Measurements from ENCODE around the gene NOP56. TPM values are rescaled to one million over a fixed set of nuclear protein-coding genes. Genes with fewer than 3 reads are reported as not detected.

The NOP56 gene
- total and polyA plus RNA-seq, 9 of the 15 experiments (the other 6 are each of a cell fraction or from before 2014, with no cell fraction given), result 295 to 697 (median 439) TPM

- Histone ChIP-seq H3K36me3 (ENCODE audit: control insufficient read depth, insufficient read depth, low read length) (no peaks in the 10 kb centered on the region), H2AFZ (ENCODE audit: low read depth, low read length) (no peak overlapping the region), H3K9me3 (replicated peaks; ENCODE audit: control insufficient read depth, insufficient read depth, low read depth, low read length) (no peaks in the 10 kb centered on the region), H3K9ac (ENCODE audit: insufficient read depth in 1 of 2, low read depth in 2 of 2, low read length in 2 of 2) (no peak overlapping the region), H3K27me3 (ENCODE audit: control insufficient read depth in 2 of 2, insufficient read depth in 2 of 2, low read length in 2 of 2) (peaks cover 8 to 51% of the 10 kb centered on the region in 2 experiments; a peak in 4 of 5 replicates), H3K4me1 (replicated peaks in 1 of 2; ENCODE audit: control insufficient read depth in 2 of 2, insufficient read depth in 2 of 2, low read length in 2 of 2) (peaks cover 0 to 19% of the 10 kb centered on the region in 2 experiments; a peak in 3 of 5 replicates), H3K79me2 (ENCODE audit: control insufficient read depth, insufficient read depth, low read length) (no peaks in the 10 kb centered on the region), H3K9me1 (ENCODE audit: control insufficient read depth, insufficient read depth, low read length) (no peaks in the 10 kb centered on the region), H3K4me3 (no peak overlapping the region), H4K20me1 (replicated peaks; ENCODE audit: control insufficient read depth, insufficient read depth, low read length) (no peaks in the 10 kb centered on the region), H3K27ac (ENCODE audit: extremely low read depth, low read depth, low read length) (no peak overlapping the region), H3K4me2 (ENCODE audit: insufficient read depth, low read length) (no peak overlapping the region)
- 2% methylated on average over 6 of the region's 6 CpGs for WGBS (ENCODE audit: insufficient coverage, low coverage, missing lambda C conversion rate)
- DNase-seq (ENCODE audit: extremely low read depth in 1 of 4, low spot score in 3 of 4) (no peak), ATAC-seq (no peak), FAIRE-seq (no peak)
- CTCF ChIA-PET (ENCODE audit: low intra/inter-chr PET ratio), result no interaction called here
- TF ChIP-seq NFIC (IDR thresholded peaks at IDR 0.05), result 0 out of 2 replicates have a peak, but pooled peaks have one; percentile 10
- no peak for TF ChIP-seq MCM3 (IDR thresholded peaks at IDR 0.05)
- POLR2A ChIA-PET, result no interaction called here
- intact Hi-C loops (cut with micrococcal nuclease) (no loop called here), in situ Hi-C loops (cut with MboI) (no loop called here)
- BruUV-seq (replicated peaks), result no TSS peak
These were observed 38.3 kb downstream of the NOP56 start for GRCh38 chr20:2690718-2691117.

GRCh38 chr20:2691127-2691526 lies 38.7 kb downstream of the NOP56 start:
- no peak for DNase-seq (ENCODE audit: extremely low read depth in 1 of 4, low spot score in 3 of 4)
- Histone ChIP-seq H3K4me2 (ENCODE audit: insufficient read depth, low read length) (no peak overlapping the region), H3K79me2 (ENCODE audit: control insufficient read depth, insufficient read depth, low read length) (no peaks in the 10 kb centered on the region), H4K20me1 (replicated peaks; ENCODE audit: control insufficient read depth, insufficient read depth, low read length) (no peaks in the 10 kb centered on the region), H3K4me1 (replicated peaks in 1 of 2; ENCODE audit: control insufficient read depth in 2 of 2, insufficient read depth in 2 of 2, low read length in 2 of 2) (peaks cover 0 to 19% of the 10 kb centered on the region in 2 experiments; a peak in 3 of 5 replicates), H3K27me3 (ENCODE audit: control insufficient read depth in 2 of 2, insufficient read depth in 2 of 2, low read length in 2 of 2) (peaks cover 8 to 55% of the 10 kb centered on the region in 2 experiments; a peak in 4 of 5 replicates), H3K27ac (ENCODE audit: extremely low read depth, low read depth, low read length) (no peak overlapping the region), H3K9me1 (ENCODE audit: control insufficient read depth, insufficient read depth, low read length) (no peaks in the 10 kb centered on the region), H3K9ac (ENCODE audit: insufficient read depth in 1 of 2, low read depth in 2 of 2, low read length in 2 of 2) (no peak overlapping the region), H3K4me3 (no peak overlapping the region), H2AFZ (ENCODE audit: low read depth, low read length) (no peak overlapping the region), H3K9me3 (replicated peaks; ENCODE audit: control insufficient read depth, insufficient read depth, low read depth, low read length) (no peaks in the 10 kb centered on the region), H3K36me3 (ENCODE audit: control insufficient read depth, insufficient read depth, low read length) (no peaks in the 10 kb centered on the region)
- in situ Hi-C loops (cut with MboI), result no loop called here
- intact Hi-C loops (cut with micrococcal nuclease), result no loop called here
- BruUV-seq (replicated peaks), result no TSS peak
- ChIA-PET POLR2A (no interaction called here), CTCF (ENCODE audit: low intra/inter-chr PET ratio) (no interaction called here)
- FAIRE-seq, result no peak
- ATAC-seq, result no peak
- WGBS (ENCODE audit: insufficient coverage, low coverage, missing lambda C conversion rate), result 27% methylated on average over 8 of the region's 8 CpGs
- TF ChIP-seq KAT7 (CRISPR knock-in tag; IDR thresholded peaks at IDR 0.05; ENCODE audit: borderline replicate concordance) (no peak), ETV6 (IDR thresholded peaks at IDR 0.05; ENCODE audit: borderline replicate concordance in 1 of 2, low read depth in 2 of 2, low read length in 1 of 2) (no peak), ETV6 (CRISPR knock-in tag; IDR thresholded peaks at IDR 0.05; ENCODE audit: borderline replicate concordance) (no peak), SLC30A9 (CRISPR knock-in tag; IDR thresholded peaks at IDR 0.05) (no peak), RNF2 (IDR thresholded peaks at IDR 0.05) (no peak), EZH2 (IDR thresholded peaks at IDR 0.05; ENCODE audit: borderline replicate concordance, low read depth, low read length) (no peak), ZBTB34 (CRISPR knock-in tag; IDR thresholded peaks at IDR 0.05) (no peak), ZNF263 (CRISPR knock-in tag; IDR thresholded peaks at IDR 0.05; ENCODE audit: borderline replicate concordance) (no peak), HDAC3 (IDR thresholded peaks at IDR 0.05; ENCODE audit: borderline replicate concordance, partially characterized antibody) (no peak), PRPF4 (IDR thresholded peaks at IDR 0.05; ENCODE audit: insufficient read depth, low read depth, low read length, poor library complexity, severe bottlenecking) (no peak)
- TF ChIP-seq, protein P1, sequence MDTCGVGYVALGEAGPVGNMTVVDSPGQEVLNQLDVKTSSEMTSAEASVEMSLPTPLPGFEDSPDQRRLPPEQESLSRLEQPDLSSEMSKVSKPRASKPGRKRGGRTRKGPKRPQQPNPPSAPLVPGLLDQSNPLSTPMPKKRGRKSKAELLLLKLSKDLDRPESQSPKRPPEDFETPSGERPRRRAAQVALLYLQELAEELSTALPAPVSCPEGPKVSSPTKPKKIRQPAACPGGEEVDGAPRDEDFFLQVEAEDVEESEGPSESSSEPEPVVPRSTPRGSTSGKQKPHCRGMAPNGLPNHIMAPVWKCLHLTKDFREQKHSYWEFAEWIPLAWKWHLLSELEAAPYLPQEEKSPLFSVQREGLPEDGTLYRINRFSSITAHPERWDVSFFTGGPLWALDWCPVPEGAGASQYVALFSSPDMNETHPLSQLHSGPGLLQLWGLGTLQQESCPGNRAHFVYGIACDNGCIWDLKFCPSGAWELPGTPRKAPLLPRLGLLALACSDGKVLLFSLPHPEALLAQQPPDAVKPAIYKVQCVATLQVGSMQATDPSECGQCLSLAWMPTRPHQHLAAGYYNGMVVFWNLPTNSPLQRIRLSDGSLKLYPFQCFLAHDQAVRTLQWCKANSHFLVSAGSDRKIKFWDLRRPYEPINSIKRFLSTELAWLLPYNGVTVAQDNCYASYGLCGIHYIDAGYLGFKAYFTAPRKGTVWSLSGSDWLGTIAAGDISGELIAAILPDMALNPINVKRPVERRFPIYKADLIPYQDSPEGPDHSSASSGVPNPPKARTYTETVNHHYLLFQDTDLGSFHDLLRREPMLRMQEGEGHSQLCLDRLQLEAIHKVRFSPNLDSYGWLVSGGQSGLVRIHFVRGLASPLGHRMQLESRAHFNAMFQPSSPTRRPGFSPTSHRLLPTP (IDR thresholded peaks at IDR 0.05; ENCODE audit: borderline replicate concordance, extremely low read depth, insufficient read length), result no peak

All from K562 (cell line).